Upper lobe of left lung (tissue), 4 donors: ENCODE data around the gene NCK2.

Experiments used
- CTCF ChIP-seq, 6 experiments: fragments of 450-650 bp in 4 of 6; fragments of 200-600 bp in 2 of 6; sonication (generic) in 2 of 6; IDR thresholded peaks; one replicate each; pipeline ENCODE4 v1.5.1; 2016 to 2019; ENCODE audit warnings: antibody characterized with exemption in 6 of 6
- EP300 ChIP-seq, 4 donors: sonication (generic); formaldehyde crosslinking; IDR thresholded peaks; one replicate each; pipeline ENCODE4 v1.5.1; 2017; ENCODE audit warnings: antibody characterized with exemption in 4 of 4, control low read depth in 2 of 4
- POLR2A ChIP-seq, 4 donors: fragments of 450-650 bp; IDR thresholded peaks; one replicate each; pipeline ENCODE4 v1.5.1; 2016 to 2017; ENCODE audit warnings: antibody characterized with exemption in 4 of 4, mild to moderate bottlenecking in 2 of 4
- POLR2AphosphoS5 ChIP-seq, 2 donors: sonication (generic); formaldehyde crosslinking; IDR thresholded peaks; one replicate each; pipeline ENCODE4 v1.5.1; 2017; ENCODE audit warnings: antibody characterized with exemption in 2 of 2

GRCh38 chr2:105750735-105751134, 6.0 kb downstream of the NCK2 start:
- TF ChIP-seq CTCF (IDR thresholded peaks at IDR 0.05), result no peak
- TF ChIP-seq EP300 (IDR thresholded peaks at IDR 0.05), result no peak
- TF ChIP-seq POLR2AphosphoS5 (IDR thresholded peaks at IDR 0.05), result no peak
- no peak for TF ChIP-seq POLR2A (IDR thresholded peaks at IDR 0.05)
